HG03097 (cell line): ENCODE results near the gene USP14.
"Not testable (repeated sequence)": the region's sequence is repeated elsewhere in the genome, so short reads cannot be mapped to it uniquely, and the experiment has no call there.

Source experiments
- ATAC-seq: cut with Tn5 transposase; IDR thresholded peaks from one replicate; pipeline ENCODE4 v1.9.1; 2021; ENCODE audit not compliant: unreplicated experiment, low FRiP score

USP14 gene

DNA sequence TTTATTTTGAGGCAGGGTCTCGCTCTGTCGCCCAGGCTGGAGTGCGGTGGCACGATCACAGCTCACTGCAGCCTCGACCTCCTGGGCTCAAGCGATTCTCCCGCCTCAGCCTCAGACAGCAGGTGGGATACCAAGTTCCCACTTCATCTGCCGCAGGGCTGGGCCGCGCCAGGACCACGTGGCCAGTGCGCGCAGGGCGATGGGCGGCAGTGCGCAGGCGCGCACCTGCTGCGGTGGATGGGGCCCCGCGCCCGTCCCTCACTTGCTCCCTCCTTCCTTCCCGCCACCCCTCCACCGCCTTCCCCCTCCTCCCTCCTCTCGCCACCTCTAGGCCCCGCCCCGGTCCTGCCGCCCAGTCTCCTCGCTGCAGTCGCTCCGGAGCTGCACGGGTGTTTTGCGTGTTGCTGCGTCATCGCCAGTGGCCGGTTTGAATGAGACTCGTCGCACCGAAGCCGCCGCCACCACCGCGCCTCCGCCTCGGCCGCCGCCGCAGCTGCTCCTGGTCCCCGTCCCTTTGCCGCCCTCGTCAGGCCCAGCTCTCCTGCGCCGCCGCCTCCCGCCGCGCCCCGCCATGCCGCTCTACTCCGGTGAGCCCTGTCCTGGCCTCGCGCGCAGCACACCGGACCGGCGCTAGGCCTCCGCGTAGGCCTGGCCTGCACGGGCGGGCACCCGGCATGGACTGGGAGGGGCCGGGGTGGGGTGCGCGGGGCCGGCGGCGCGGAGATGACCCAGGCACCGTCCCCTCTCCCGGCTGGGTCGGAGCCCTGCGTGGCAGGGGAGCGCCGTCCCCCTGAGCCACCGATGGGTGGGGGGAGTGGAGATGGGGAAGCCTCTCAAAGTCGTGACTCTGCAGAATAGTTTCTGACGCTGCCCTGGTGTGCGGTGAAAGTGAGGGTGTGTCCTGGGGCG, at the start of gene USP14:
Gene USP14, plus strand, starts transcription at position 430 of the 909 bp plus-strand sequence. Its CDS starts 142 bp downstream, at position 572.
- peak; percentile 93 for ATAC-seq

DNA sequence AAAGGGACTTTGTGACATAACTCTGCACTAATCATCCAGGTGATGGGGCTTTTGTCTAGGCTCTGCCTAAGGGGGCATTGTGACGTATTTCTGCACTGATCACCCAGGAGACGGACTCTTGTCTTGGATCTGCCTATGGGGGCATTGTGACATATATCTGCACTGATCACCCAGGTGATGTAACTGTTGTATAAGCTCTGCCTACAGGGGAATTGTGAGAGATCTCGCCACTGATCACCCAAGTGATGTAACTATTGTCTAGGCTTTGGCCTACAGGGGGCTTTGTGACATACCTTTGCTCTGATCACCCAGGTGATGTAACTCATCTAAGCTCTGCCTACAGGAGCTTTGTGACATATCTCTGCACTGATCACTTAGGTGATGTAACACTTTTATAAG, 49.7 kb upstream of the USP14 start:
- peak; percentile 13 for ATAC-seq

DNA sequence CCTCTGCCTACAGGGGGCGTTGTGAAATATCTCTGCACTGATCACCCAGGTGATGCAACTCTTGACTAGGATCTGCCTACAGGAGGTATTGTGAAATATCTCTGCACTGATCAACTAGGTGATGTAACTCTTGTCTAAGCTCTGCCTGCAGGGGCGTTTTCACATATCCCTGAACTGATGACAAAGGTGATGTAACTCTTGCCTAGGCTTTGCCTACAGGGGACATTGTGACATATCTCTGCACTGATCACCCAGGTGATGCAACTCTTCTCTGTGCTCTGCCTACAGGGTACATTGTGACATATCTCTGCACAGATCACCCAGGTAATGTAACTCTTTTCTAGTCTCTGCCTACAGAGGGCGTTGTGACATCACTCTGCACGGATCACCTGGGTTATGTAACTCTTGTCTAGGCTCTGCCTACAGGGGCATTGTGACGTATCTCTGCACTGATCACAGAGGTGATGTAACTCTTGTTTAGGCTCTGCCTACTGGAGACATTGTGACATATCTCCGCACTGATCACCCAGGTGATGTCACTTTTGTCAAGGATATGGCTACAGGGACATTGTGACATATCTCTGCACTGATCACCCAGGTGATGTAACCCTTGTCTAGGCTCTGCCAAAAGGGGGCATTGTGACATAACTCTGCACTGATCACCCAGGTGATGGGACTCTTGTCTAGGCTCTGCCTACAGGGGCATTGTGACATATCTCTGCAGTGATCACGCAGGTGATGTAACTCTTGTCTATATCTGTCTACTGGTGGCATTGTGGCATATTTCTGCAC, 49.0 kb upstream of the USP14 start:
- ATAC-seq: peak; percentile 27

DNA sequence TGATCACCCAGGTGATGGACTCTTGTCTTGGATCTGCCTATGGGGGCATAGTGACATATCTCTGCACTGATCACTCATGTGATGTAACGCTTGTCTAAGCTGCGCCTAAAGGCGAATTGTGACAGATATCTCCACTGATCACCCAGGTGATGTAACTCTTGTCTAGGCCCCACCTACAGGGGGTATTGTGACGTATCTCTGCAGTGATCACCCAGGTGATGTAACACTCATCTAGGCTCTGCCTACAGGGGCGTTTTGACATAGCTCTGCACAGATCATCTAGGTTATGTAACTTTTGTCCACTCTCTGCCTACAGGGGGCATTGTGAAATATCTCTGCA, 48.5 kb upstream of the USP14 start:
- ATAC-seq: not testable (repeated sequence)

DNA sequence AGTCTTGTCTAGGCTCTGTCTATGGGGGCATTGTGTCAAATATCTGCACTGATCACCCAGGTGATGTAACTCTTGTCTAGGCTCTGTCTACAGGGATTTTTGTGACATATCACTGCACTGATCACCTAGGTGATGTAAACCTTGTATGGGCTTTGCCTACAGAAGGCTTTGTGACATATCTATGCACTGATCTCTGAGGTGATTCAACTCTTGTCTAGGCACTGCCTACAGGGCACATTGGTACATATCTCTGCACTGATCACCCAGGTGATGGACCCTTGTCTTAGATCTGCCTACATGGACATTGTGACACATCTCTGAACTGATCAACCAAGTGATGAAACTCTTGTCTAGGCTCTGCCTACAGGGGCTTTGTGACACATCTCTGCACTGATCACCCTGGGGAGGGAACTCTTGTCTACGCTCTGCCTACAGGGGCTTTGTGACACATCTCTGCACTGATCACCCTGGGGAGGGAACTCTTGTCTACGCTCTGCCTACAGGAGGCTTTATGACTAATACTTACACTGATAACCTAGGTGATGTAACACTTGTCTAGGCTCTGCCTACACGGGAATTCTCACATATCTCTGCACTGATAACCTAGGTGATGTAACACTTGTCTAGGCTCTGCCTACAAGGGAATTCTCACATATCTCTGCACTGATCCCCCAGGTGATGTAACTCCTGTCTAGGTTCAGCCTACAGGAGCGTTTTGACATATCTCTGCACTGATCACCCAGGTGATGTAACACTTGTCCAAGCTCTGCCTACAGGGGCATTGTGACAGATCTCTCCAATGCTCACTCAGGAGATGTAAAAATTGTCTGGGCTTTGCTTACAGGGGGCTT, 47.8 kb upstream of the USP14 start:
- not testable (repeated sequence) for ATAC-seq

DNA sequence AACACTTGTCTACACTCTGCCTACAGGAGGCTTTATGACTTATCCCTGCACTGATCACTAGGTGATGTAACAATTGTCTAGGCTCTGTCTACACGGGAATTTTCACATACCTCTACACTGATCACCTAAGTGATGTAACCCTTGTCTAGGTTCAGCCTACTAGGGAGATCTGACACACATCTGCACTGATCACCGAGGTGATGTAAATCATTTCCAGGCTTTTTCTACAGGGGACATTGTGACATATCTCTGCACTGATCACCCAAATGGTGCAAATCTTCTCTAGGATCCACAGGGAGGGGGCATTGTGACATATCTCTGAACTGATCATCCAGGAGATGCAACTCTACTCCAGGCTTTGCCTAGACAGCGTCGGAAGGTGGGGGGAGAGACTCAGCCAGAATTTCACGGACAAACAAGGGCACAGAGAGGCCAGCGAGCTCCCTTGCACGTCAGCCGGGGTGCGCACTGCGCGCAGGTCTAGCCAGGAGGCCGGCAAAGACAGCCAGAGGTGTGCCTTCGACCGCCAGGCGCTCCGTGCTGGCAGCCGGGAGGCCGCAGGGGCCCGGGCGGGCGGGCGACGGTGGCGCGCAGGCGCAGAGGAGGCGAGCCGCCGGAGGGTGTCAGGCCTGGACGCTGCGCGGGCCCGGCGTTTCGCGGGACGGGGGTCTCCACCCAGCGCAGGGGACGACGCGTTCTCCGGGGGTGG, 46.9 kb upstream of the USP14 start:
- no peak for ATAC-seq

DNA sequence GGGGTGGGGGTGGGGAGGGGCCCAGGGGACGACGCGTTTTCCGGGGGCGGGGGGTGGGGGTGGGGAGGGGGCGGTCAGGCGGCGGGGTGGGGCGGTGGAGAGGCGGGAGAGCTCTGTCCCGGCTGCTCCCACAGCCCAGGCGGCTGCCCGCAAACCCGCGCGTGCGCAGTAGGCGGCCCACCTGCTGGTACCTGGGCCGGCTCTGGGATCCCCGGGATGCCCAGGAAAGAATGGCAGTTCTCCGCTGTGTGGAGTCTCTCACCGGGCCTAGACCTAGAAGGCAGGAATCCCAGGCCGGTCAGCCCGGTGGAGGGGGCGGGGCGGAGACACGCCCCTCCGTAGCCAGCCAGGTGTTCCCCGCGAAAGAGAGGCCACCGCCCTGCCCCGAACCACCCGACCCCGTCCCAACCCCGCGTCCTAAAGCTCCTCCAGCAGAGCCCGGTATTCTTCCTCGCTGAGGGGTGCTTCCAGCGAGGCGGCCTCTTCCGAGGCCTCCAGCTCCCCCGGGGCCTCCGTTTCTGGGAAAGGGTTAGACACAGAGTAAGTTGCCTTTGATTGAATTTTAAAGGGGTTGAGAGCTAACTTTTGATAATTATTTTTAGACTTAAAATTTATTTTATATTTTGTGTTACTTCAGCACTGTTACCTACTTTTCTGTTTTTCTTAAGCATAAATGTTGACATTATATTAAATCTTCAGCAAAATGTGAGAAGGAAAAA, 46.2 kb upstream of the USP14 start:
- not testable (repeated sequence) for ATAC-seq

DNA sequence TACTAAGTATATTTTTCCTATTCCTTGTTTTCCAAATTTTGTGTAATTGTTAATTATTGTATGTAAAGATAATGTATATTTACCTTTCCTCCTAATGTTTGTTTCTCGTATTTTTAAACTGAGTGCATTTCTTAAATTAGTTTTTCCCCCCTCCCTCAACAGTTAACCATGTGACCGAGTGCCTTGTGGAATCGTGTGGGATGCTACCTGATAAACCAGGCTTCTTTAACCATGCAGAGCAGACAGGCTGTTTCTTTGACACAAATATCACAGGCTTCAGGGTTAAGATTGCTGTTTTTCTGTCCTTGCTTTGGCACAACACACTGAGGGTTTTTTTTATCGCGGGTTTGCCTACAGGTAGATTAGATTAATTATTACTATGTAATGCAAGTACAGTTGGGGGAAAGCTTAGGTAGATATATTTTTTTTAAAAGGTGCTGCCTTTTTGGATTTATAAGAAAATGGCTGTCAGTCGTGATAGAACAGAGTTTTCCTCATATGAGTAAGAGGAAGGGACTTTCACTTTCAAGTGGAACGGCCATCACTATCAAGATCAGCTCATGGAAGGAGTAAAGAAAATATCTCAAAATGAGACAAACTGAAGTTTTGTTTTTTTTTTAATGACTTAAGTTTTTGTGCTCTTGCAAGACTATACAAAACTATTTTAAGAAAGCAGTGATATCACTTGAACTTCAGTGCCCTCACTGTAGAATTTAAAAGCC, 37.7 kb upstream of the USP14 start:
- ATAC-seq: not testable (repeated sequence)

DNA sequence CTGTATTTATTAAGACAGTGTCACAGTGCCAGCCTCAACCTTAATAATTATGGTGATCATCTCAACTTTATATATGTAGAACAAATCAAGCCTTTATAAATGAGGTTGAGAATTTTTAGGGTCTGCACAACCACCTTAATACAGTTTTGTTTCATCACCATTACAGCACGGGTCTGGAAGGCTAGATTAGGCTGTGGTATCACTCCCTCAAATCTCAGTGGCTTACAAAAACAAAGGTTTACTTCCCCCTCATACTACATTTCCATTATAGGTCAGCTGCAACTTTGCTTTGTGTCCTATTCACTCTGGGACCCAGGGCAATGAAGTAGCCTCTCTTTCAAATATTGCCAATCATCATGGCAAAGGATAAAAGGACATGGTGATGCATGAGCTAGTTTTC, 23.3 kb upstream of the USP14 start:
- ATAC-seq: no peak

DNA sequence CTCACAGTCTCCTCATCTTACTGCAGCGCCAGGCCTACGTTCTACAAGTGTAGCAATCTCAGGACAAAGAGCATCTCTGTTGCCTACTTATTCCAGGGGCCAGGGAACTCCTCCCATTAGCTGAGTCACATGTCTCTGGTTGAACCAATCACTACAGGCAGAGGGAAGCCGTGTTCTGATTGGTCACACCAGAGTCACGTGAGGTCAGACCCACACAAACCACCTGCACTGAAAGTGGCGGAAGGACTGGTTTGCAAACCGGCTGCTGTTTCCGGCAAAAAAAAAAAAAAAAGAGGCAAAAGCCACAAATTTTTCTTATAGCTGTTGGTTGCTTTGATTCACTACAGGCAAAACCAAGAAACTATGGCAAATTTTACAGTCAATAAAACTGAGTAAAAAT, 21.9 kb upstream of the USP14 start:
- no peak for ATAC-seq

DNA sequence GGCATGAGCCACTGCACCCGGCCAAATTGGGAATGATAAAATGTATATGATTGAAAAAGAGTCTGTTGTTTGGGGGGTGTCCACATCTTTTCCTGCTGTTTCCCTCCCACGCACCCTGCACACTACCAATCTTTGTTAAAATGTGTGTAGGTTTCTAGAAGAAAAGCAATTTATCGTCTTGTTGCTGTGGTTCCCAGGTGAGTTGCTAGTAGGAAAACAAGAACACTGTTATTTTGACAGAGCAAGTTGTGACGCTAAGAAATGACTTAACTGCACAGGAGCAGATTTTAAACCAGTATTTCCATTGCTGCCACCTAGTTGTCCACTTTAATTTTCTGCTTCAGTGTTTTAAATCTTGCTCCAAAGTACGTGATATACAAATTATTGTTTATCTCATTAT, 21.0 kb upstream of the USP14 start:
- no peak for ATAC-seq

DNA sequence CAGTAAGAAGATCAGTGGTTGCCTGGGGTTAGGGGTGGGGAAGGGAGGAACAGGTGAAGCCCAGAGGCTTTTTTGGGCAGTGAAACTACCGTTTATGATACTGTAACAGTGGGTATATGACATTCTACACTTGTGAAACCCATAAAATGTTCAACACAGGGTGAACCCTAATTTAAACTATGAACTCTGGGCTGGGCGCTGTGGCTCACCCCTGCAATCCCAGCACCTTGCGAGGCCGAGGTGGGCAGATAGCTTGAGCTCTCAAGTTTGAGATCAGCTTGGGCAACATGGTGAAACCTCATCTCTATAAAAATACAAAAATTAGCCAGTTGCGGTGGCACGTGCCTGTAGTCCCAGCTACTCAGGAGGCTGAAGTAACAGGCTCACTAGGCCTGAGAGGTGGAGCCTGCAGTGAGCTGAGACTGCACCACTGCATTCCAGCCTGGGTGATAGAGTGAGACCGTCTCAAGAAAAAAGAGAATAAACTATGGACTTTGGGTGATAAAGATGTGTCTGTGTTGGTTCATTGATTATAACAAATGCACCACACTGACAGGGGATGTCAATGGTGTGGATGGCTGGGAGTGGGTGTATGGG, 17.6 kb upstream of the USP14 start:
- ATAC-seq: no peak

DNA sequence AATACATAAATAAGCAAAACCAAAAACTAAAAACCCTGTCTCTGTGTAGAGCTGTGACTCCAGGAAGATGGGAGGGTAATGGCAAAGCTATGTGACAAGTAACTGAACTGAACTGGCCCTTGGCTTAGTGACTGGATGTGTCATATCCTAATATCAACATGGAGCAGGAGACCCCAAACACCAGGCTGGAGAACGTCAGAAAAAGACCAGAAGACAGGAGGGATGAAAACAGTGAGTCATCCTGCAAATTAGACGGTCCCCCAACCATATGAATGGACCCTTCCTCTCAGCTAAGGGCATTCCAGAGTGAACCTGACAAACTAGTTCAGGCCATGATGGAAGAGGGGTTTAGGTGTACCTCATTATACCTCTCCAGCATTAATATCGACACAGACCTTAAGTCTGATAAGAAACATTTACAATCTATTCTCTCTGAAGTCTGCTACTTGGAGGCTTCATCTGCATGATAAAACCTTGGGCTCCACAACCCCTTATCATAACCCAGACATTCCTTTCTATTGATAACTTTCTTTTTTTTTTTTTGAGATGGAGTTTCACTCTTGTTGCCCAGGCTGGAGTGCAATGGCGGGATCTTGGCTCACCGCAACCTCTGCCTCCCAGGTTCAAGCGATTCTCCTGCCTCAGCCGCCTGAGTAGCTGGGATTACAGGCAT, 15.6 kb upstream of the USP14 start:
- not testable (repeated sequence) for ATAC-seq

DNA sequence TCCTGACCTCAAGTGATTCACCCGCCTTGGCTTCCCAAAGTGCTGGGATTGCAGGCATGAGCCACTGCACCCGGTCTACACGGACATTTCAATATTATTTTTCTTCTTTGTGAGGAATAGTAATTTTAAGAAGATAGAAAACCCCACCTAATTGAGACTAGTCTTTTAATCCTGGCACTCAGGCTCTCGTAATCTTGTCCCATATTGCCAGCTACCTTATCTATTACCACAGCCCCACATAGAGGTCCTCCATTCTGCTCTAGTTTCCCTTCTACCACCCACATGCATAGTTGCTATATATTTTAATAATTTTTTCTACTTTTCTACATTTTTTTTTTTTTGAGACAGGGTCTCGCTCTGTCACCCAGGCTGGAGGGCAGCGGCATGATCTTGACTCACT, 9.5 kb upstream of the USP14 start:
- ATAC-seq: no peak

DNA sequence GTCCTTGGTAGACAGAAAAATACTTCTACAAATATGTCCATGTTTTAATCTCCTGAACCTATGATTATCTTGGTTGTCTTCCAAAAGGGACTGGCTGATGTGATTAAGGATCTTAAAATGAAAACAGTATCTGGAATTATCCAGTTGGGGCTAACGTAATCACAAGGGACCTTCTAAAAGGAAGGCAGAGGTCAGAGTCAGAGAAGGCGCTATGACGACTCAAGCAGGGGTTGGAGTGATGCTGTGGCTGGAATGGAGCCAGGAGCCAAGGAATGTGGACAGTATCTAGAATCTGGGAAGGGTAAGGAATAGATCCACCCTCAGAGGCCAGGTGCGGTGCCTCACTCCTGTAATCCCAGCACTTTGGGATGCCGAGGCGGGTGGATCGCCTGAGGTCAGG, 4.2 kb upstream of the USP14 start:
- ATAC-seq: no peak

DNA sequence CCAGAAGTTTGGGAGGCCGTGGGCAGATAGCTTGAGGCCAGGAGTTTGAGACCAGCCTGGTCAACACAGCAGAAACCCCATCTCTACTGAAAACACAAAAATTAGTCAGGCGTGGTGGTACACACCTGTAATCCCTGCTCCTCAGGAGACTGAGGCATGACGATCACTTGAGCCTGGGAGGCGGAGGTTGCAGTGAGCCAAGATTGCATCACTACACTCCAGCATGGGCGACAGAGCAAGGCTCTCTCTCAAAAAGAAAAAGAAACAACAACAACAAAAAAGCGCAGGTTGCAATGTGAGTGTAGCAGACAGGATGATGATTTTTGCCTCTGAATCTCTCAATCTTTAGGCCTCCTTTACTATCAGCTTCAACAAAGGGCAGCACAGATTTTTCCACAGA, 2.7 kb upstream of the USP14 start:
- no peak for ATAC-seq

DNA sequence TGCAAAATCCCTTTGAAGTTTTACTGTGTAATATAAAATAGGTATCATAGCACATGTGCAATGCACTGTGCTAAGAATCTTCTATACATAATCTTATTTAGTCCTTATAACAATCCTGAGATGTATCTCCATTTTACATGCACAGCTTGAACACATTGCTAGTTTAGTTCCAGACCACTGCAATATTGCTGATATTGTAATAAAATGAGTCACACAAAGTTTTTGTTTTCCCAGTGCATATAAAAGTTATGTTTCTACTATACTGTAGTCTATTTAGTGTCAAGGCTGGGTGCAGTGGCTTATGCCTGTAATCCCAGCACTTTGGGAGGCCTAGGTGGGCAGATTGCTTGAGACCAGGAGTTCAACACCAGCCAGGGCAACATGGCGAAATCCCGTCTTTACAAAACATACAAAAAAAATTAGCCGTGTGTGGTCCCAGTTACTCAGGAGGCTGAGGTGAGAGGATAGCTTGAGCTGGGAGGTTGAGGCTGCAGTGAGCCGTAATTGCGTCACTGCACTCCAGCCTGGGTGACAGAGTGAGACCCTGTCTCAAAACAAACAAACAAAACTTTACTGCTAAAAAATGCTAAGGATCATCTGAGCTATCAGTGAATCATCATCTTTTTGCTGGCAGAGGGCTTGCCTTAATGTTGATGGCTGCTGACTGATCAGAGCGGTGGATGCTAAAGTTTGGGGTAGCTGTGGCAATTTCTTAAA, 1.7 kb upstream of the USP14 start:
- ATAC-seq: no peak
